Measurements from ENCODE around the gene FHOD1.

FHOD1 gene

DNA sequence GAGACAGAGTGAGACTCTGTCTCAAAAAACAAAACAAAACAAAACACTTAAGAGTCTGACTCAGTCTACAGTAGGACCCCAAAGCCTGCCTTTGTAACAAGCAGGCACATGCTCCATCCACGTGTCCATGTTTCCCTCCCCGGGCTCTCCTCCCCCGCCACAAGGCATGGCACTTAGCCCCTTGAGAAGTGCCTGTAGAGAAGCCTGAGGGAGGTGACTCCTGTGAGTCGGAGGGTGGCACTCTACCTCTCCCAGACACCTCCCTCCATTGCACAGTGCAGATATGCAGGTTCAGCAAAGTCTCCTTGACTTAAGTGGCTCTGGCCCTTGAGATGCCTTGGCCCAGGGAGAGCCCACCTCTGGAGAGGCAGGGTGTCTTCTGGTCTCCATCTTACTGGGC lies 6.8 kb downstream of the FHOD1 start:
- Histone ChIP-seq H3K4me1 (ENCODE audit: insufficient read depth, poor library complexity, severe bottlenecking) (peaks cover 55% of the 10 kb centered on the region), H3K36me3 (ENCODE audit: low read depth) (peaks cover 59% of the 10 kb centered on the region), H3K9me3 (ENCODE audit: severe bottlenecking) (no peaks in the 10 kb centered on the region), H3K4me3 (ENCODE audit: severe bottlenecking) (no peak overlapping the region), H3K27me3 (ENCODE audit: insufficient read depth, poor library complexity, severe bottlenecking) (no peaks in the 10 kb centered on the region), H3K27ac (ENCODE audit: poor library complexity, severe bottlenecking) (peak overlapping the region; percentile 92)
- DNase-seq (ENCODE audit: low spot score) = no peak
- no peak for ATAC-seq (ENCODE audit: low read depth)
- TF ChIP-seq, protein P1, sequence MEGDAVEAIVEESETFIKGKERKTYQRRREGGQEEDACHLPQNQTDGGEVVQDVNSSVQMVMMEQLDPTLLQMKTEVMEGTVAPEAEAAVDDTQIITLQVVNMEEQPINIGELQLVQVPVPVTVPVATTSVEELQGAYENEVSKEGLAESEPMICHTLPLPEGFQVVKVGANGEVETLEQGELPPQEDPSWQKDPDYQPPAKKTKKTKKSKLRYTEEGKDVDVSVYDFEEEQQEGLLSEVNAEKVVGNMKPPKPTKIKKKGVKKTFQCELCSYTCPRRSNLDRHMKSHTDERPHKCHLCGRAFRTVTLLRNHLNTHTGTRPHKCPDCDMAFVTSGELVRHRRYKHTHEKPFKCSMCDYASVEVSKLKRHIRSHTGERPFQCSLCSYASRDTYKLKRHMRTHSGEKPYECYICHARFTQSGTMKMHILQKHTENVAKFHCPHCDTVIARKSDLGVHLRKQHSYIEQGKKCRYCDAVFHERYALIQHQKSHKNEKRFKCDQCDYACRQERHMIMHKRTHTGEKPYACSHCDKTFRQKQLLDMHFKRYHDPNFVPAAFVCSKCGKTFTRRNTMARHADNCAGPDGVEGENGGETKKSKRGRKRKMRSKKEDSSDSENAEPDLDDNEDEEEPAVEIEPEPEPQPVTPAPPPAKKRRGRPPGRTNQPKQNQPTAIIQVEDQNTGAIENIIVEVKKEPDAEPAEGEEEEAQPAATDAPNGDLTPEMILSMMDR (IDR thresholded peaks at IDR 0.05; ENCODE audit: poor library complexity, severe bottlenecking) = no peak

DNA sequence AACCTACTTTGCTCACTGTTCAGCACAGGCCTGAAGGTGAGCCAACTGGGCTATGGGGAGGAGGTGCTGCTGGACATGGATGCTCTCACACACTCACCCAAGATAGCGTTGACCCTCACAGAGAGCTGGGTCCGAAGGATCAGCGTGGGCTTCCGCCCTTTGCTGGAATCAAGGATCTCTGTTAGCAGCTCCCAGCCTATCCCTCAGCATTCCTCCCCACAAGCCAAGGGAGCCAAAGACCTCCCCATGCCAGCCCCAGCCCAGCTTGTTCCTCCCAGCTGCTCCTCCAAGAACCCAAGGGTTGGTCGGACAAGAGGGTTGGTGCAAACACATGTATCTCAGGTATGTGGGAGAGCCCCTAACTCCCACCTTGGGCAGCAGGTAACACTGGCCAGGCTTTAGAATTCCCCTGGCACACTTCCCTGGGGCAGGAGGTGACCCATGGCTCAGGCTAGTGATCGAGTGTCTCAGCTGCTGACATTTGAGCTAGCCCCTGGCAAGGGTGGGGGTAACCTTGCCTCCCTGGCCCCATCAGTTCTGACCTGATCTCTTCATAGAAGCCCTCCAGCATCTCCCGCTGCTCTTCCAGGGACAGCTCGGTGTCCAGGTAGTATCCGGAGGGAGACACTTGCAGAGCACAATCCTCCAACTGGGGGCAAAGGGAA lies 8.3 kb downstream of the FHOD1 start:
- TF ChIP-seq, protein P1 (IDR thresholded peaks at IDR 0.05; ENCODE audit: poor library complexity, severe bottlenecking) = no peak
- no peak for DNase-seq (ENCODE audit: low spot score)
- Histone ChIP-seq H3K36me3 (ENCODE audit: low read depth) (peaks cover 72% of the 10 kb centered on the region), H3K4me3 (ENCODE audit: severe bottlenecking) (no peak overlapping the region), H3K9me3 (ENCODE audit: severe bottlenecking) (no peaks in the 10 kb centered on the region), H3K27me3 (ENCODE audit: insufficient read depth, poor library complexity, severe bottlenecking) (no peaks in the 10 kb centered on the region), H3K4me1 (ENCODE audit: insufficient read depth, poor library complexity, severe bottlenecking) (peaks cover 40% of the 10 kb centered on the region), H3K27ac (ENCODE audit: poor library complexity, severe bottlenecking) (no peak overlapping the region)
- ATAC-seq (ENCODE audit: low read depth) = no peak

DNA sequence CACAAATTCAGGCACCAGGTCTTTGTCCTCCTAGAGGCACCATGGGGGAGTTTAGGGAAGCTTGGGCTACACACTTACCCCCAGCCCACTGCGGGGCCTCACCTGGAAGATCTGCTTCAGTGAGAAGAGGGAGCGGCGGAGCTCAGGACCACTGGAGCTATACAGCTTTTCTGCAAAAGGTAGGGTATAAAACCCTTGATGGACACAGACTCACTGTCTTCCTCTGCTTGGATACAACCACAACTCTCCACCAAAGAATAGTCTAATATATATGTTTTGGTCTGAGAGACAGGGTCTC lies 9.1 kb downstream of the FHOD1 start:
- ATAC-seq (ENCODE audit: low read depth) = no peak
- H3K36me3 ChIP-seq (ENCODE audit: low read depth) = peaks cover 77% of the 10 kb centered on the region
- no peak overlapping the region for H3K27ac ChIP-seq (ENCODE audit: poor library complexity, severe bottlenecking)

DNA sequence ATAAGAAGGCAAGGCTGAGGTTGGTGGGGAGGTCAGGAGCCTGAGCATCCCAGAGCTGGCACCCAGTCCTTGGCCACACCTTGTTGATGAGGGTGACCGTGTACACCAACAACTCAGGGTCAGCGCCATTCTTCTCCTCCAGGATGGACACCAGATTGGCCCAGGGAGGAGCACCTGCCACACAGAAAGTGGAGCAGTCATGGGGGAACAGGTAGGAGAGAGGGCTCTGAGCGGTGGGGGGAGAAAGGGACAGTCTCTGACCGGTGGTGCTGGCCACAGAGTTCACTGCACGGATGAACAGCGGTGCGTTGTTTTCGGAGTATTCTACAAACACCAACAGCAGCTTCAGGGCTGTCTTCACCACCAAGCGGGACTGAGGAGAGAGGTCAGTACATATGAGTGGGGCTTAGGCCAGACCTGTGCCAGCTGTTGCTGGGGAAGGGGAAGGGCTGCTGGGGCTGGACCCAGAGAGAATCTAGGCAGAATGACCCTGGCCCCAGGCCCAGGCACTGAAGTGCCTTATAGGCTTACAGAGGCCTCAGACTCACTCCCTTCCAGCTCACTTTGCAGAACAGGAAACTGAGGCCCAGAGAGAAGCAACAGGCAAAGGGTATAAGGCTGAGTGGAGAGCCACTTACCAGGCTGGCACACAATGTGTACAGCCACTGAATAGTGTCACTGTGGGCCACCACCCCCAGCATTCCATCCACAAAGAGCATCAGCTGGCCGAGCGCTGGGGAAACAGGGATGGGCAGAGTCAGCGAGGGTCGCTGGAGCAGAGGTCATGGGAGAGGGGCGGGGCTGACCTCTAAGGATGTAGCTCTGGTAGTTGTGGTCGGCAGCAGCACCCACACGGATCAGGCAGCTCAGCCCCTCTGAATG lies 9.6 kb downstream of the FHOD1 start:
- H3K4me1 ChIP-seq (ENCODE audit: insufficient read depth, poor library complexity, severe bottlenecking) = peaks cover 27% of the 10 kb centered on the region
- ATAC-seq (ENCODE audit: low read depth) (no peak), DNase-seq (ENCODE audit: low spot score) (peak; percentile 67)
- H3K27ac ChIP-seq (ENCODE audit: poor library complexity, severe bottlenecking) = no peak overlapping the region
- peaks cover 82% of the 10 kb centered on the region for H3K36me3 ChIP-seq (ENCODE audit: low read depth)
- H3K9me3 ChIP-seq (ENCODE audit: severe bottlenecking) = no peaks in the 10 kb centered on the region
- no peaks in the 10 kb centered on the region for H3K27me3 ChIP-seq (ENCODE audit: insufficient read depth, poor library complexity, severe bottlenecking)
- H3K4me3 ChIP-seq (ENCODE audit: severe bottlenecking) = no peak overlapping the region
- TF ChIP-seq, protein P1 (IDR thresholded peaks at IDR 0.05; ENCODE audit: poor library complexity, severe bottlenecking) = no peak

More for the DNA sequence above, 9.1 kb downstream of the FHOD1 start:
- DNase-seq (ENCODE audit: low spot score) = no peak
- TF ChIP-seq, protein P1 (IDR thresholded peaks at IDR 0.05; ENCODE audit: poor library complexity, severe bottlenecking) = no peak
- Histone ChIP-seq H3K9me3 (ENCODE audit: severe bottlenecking) (no peaks in the 10 kb centered on the region), H3K4me3 (ENCODE audit: severe bottlenecking) (no peak overlapping the region), H3K4me1 (ENCODE audit: insufficient read depth, poor library complexity, severe bottlenecking) (peaks cover 32% of the 10 kb centered on the region), H3K27me3 (ENCODE audit: insufficient read depth, poor library complexity, severe bottlenecking) (no peaks in the 10 kb centered on the region)
